HG02970 (cell line): Measurements from ENCODE around the gene PNKD.
"Not testable (repeated sequence)": the region's sequence is repeated elsewhere in the genome, so short reads cannot be mapped to it uniquely, and the experiment has no call there.

Source experiments
- ATAC-seq: cut with Tn5 transposase; IDR thresholded peaks from one replicate; pipeline ENCODE4 v1.9.1; 2021; ENCODE audit warnings: mild to moderate bottlenecking, moderate library complexity, moderate number of reproducible peaks; ENCODE audit not compliant: unreplicated experiment, low FRiP score

The PNKD gene

GRCh38 chr2:218312267-218312756 is 42.0 kb downstream of the PNKD start:
- ATAC-seq: no peak

- ATAC-seq: no peak
These were observed 43.0 kb downstream of the PNKD start for GRCh38 chr2:218313356-218313755.

- ATAC-seq: not testable (repeated sequence)
These were observed 44.4 kb downstream of the PNKD start for GRCh38 chr2:218314764-218315163.

GRCh38 chr2:218315397-218315796 is 45.1 kb downstream of the PNKD start:
- ATAC-seq: no peak

GRCh38 chr2:218317303-218317630 is 46.9 kb downstream of the PNKD start:
- no peak for ATAC-seq

GRCh38 chr2:218317835-218318234 is 47.5 kb downstream of the PNKD start:
- ATAC-seq: no peak

- no peak for ATAC-seq
These were observed 47.9 kb downstream of the PNKD start for GRCh38 chr2:218318241-218318640.

- ATAC-seq: no peak
These were observed 49.6 kb downstream of the PNKD start for GRCh38 chr2:218319813-218320365.

GRCh38 chr2:218320704-218321336 is 50.5 kb downstream of the PNKD start:
- ATAC-seq: no peak

GRCh38 chr2:218322768-218323525 is 52.6 kb downstream of the PNKD start:
- no peak for ATAC-seq

- no peak for ATAC-seq
These were observed 53.5 kb downstream of the PNKD start for GRCh38 chr2:218323526-218324472.

GRCh38 chr2:218325566-218326160 is 55.3 kb downstream of the PNKD start:
- no peak for ATAC-seq

- ATAC-seq: no peak
These were observed 56.0 kb downstream of the PNKD start for GRCh38 chr2:218326315-218326714.

GRCh38 chr2:218327451-218328210 is 57.3 kb downstream of the PNKD start:
- ATAC-seq: no peak

GRCh38 chr2:218328294-218328693 is 58.0 kb downstream of the PNKD start:
- ATAC-seq: no peak

- ATAC-seq: no peak
These were observed 58.9 kb downstream of the PNKD start for GRCh38 chr2:218329027-218329825.

GRCh38 chr2:218329826-218330593 is 59.7 kb downstream of the PNKD start:
- no peak for ATAC-seq

- ATAC-seq: no peak
These were observed 61.4 kb downstream of the PNKD start for GRCh38 chr2:218331745-218332144.
